Hypothalamus (tissue), 51 donors: Measurements from ENCODE around the gene CD8B.
A peak's percentile ranks its signal among the peaks of the same experiment; 100 is the strongest.
"Not testable (repeated sequence)": the region's sequence is repeated elsewhere in the genome, so short reads cannot be mapped to it uniquely, and the experiment has no call there.

Experiments used
- DNase-seq, 51 donors: peaks; one replicate each; lab custom pipeline; 2025; lab: John Stamatoyannopoulos, UW

Gene CD8B

DNA sequence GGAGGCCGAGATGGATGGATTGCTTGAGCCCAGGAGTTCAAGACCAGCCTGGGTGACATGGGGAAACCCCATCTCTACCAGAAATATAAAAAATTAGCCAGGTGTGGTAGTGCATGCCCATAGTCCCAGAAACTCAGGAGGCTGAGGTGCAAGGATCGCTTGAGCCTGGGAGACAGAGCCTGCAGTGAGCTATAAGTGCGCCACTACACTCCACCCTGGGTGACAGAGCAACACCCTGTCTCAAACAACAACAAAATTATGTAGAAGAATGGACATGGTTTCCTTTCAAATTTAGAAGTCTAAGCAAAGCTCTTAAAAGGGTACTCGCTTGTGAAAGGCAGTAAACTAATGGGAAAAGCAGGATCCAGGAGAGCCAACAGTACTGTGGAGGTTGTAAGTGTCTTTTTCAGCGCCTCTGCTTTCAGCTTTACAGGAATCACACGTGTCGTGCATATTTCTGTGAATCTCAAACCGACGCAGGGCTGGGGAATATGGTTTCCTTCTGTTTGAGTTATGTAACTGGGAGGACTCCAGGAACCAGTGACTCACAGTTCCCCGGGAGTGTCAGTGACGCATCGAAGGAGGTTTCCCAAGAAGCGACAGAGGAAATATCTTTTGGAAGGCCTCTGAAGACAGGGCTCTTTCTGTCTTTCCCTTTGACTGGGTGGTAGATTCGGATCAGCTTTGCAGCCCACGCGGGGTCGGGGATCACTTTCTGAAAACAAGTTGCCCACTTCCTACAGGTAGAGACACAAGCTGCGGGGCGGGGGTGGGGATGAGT is 24.6 kb downstream of the CD8B start:
- DNase-seq = peak in 6 of 51 donors; percentile 2 to 54 (median 8)

DNA sequence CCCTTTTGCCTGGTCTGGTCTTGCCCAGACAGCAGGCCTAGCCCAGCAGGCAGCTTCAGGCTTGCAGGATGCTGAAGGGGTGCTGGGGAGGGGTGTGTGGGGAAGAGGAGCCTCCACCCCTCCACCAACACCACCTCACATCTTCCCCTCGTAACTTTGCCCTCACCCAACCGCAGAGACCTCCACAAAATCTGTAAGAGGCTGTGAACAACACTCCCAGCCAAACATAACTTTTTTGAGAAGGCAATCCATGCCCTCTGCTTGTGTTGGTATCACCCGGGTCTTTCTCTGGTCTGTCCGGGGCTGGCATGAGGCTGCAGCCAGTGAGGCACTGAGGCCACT is 26.2 kb downstream of the CD8B start:
- DNase-seq = not testable (repeated sequence)

- DNase-seq = no peak
These were observed 28.4 kb downstream of the CD8B start for GRCh38 chr2:86833315-86833714.

DNA sequence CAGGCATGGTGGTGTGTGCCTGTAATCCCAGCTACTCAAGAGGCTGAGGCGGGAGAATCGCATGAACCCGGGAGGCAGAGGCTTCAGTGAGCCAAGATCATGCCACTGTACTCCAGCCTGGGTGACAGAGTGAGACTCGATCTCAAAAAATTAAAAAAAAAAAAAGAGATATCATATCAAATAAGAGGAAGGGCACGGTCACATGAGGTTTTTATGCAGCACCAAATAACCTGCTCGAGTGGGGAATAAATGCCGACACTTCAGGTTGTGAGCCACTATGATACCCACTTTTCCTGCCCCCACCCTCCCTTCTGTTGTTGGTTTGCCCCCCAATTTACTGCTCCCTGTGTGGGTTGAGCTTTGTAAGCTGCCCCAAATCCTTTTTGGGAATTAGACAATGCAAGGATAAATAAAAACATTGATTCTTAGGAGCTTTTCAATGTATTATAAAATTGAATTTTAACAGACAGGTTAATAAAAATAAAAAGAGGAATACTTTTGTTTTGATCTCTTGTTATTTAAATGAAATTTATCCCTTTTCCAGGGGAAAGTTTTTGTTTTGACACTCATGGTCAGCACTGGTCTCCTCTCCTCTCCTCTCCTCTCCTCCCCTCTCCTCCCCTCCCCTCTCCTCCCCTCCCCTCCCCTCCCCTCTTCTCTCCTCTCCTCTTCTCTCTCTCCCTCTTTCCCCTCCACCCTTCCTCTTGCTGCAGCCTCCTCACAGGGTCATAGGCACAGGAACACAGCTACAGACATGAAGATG is 29.2 kb downstream of the CD8B start:
- no peak for DNase-seq

- no peak for DNase-seq
These were observed 30.1 kb downstream of the CD8B start for GRCh38 chr2:86831537-86831936.

DNA sequence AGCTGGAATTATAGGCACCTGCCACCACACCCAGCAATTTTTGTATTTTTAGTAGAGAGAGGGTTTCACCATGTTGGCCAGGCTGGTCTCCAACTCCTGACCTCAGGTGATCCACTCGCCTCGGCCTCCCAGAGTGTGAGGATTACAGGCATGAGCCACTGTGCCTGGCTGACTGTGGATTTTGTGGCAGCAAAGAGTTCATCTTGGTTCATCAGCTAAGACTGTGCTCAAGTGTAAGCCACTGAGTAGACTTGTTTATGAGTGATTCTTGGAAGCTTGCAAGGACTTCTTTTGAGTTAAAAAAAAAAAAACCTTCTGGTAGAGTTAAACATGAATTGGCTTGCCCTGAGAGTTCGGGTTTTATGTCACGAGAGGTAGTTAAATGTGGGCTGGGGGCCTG is 34.7 kb downstream of the CD8B start:
- DNase-seq = no peak

DNA sequence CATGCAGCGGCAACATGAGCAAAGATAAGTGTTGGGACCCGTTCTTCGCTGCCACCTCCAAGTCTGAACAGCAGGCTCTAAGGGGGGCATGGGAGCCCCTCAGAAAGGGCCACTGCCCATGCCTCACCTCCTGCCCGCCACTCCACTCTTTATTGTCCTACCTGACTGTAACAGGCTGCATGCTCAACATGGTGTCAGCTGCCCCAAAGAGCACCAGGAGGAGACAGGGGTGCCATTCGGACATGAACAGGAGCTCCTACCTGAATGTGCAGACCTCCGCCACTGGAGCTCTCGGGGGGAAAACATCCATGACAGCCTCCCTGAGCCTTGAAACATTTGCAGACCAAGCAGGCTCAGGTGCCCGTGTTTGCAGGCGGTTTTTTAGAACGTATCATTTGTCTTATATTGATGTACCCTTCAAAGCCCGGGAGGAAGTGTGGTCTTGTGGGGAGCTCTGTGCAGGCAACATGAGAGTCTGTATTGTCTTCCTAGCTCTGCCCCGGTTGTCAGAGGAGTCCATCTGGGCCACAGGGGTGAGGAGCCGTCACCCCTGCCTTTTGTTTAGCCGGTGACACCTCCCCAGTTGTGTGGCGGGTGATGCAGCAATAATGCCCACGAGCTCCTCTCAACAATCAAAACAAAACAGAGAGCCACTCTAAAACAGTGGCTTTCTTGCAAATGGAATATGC is 35.8 kb downstream of the CD8B start:
- DNase-seq = no peak

DNA sequence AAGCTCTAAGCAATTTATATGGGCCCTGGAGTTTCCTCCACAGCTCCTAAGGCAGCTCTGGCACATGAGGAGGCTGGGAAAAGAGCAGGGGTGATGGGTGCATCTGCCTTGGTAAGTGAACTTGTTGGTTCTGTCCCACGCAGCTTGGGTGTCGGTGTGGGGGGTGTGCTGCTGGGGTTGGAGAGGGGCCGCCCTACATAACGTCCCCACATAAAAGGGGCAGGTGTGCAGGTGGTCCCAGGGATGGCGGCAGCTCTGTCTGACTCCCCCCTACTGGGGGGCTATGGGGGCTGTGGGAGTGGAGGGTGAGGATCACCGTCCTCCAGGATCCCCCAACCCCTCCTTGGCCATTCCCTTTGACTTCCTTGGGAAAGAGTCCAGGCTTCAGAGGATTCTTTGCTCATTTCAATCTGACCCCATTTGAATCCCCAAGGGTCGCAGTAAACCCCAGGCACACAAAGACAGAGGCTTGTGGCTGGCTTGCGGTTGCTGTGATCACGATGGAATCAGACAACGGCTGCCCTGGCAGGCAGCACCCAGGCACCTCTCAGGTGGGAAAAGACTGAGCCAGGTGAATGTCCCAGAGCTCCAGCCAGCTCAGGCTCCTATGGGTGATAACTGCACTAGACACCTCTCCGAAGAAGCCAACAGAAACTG is 36.5 kb downstream of the CD8B start:
- no peak for DNase-seq

DNA sequence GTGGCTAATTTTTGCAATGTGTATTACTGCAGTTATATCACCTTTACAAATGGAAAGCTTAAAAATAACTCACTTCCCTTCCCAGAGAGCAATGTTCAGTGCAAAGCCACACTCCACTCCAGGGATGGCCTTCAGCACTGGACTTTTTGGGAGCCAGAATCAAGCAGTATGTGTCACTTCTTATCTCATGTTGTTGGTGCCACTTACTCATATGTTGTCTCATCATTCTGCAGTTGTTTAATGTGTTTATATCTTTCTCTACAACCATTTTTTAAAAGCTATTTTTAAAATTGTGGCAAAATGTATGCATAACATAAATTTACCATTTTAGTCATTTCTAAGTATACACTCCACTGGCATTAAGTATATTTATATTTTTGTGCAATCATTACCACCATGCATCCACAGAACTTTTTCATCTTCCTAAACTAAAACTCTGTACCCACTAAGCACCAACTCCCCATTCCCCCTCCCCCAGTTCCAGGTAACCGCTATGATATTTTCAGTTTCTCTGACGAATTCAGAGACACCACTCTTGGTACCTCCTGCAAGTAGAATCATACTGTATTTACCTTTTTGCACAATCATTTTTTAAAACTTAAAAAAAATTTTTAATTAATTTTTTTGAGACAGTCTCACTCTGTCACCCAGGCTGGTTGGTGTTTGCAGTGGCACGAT is 38.9 kb downstream of the CD8B start:
- DNase-seq = no peak

GRCh38 chr2:86821842-86822241 is 39.8 kb downstream of the CD8B start:
- no peak for DNase-seq

DNA sequence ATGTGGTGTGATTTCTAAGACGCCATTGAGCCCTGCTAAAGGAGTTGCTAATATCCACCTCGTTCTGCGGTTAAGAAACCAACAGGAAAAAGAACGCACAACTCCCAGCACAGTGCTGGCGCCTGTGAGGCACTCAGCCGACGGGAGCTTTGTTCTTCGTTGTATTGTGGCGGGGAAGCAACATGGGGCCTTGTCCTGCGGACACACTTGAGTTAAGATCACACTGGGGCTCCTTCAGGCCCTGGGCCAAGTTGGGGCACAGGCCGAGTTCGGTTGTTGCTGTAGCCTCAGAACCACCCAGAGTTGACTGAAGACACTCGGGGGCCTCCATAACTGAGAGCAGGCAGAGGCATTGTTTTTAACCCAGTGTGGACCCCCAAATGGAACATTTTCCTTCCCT is 40.4 kb downstream of the CD8B start:
- DNase-seq = no peak

GRCh38 chr2:86818957-86819356 is 42.7 kb downstream of the CD8B start:
- DNase-seq = no peak

DNA sequence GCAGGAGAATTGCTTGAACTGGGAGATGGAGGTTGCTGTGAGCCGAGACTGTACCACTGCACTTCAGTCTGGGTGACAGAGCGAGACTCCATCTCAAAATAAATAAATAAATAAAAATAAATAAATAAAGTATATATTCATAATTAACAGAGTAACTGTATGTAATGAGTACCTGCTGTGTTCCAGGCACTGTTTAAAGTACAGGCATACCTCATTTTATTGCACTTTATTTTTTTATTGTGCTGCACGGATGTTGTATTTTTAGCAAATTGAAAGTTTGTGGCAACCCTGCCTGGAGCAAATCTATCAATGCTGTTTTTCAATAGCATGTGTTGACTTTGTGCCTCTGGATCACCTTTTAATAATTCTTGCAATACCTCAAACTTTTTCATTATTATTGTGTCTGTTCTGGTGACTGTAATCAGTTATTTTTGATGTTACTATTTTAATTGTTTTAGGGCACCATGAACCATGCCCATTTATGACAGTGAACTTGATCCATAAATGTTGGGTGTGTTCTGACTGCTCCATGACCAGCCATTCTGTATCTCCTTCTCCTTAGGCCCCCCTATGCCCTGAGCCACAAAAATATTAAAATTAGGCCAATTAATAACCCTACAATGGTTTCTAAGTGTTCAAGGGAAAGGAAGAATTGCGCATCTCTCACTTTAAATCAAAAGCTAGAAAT is 43.4 kb downstream of the CD8B start:
- no peak for DNase-seq

DNA sequence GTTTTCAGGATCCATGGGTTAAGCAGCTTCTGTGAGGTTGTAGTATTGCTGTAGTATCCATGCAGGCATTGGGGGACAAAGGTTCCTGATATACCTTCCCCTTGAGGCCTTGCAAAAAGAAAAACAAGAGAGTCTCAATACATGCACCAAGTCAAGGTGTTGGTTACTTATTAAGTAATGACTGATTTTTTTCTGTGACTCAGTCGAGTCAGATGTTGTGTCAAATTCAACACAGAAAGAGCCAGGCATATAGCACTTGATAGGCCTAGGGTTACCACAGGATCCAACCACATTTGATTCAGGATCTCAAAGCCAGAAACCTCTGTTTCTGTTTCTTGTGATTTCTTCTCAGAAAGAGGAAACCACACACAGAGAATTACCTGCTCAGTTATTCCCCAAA is 46.1 kb downstream of the CD8B start:
- no peak for DNase-seq

DNA sequence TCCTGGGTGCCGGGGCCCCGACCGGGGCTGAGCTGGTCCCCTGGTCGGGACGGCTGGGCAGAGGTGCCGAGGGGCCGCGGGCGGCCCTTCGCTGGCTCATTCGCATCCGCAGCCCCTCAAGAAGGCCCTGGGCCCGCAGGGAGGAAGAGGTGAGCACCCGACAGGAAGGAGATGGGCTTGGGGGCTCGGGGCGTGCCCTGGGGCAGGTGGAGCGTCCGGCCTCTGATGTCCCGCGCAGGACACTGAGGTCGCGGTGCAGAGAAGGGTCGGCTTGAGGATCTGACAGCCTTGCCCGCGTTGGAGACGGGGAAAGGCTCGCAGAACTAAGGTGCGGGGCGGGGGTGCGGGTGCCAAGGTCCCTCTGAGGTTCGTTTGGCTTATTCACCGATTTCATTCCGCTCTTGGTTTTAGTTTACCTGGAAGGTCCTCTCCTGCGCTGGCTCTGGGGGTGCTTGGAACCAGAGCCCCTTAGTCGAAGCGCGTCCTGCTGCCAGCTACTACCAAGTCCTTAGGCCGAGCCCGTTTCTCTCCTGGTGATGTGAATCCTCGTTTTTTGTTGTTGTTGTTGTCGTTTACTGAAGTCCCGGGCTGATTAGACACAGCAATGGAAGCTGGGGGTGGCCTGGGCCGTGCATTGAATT is 52.1 kb downstream of the CD8B start:
- peak in 1 of 51 donors; percentile 6 for DNase-seq

GRCh38 chr2:86808315-86809161 is 53.1 kb downstream of the CD8B start:
- DNase-seq = peak in 50 of 51 donors; percentile 20 to 85 (median 64)

DNA sequence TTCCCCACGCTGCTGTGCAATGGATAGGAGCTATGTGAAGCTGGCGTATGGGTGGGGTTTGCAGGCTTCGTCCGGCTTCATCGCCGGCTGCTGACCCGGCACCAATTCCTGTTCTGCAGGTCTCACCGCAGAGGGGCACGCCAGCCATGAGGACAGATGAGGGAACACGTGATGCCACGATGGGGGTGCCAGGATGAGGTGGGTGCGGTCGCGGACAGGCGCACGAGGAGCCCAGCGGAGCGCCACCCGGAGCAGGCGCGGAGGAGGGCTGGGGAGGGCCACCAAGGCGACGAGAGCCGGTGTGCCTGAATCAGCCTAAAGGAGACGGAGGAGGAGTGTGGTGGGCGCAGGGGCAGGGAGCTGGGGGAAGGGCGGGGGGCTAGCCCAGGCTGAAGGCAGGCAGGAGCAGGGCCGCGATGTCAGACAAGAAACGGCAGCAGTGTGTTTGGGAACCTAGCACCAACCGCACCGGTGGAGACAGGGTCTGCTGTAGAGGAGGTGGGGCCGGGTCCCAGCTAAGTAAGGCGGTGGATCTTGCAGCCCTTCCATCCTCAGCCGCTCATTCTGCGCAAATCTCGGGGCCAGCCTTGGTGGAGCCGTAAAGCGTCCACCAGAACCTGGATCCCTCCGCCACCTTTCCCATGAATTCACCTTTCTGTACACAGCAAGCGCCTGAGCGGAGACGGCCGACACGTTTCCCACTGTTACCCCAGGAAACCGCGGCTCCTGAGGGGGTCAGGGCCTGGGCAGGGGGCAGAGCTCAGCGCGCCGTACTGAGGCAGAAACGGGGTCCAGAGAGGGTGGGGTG is 54.0 kb downstream of the CD8B start:
- DNase-seq = peak in 33 of 51 donors; percentile 3 to 75 (median 37)

- DNase-seq = no peak
These were observed 54.6 kb downstream of the CD8B start for GRCh38 chr2:86807133-86807467.
